ENCODE results near the gene SLC45A3.

Gene SLC45A3

GRCh38 chr1:205633421-205633976 is 46.8 kb downstream of the SLC45A3 start:
- DNase-seq = no peak

GRCh38 chr1:205632669-205633169 is 47.6 kb downstream of the SLC45A3 start:
- DNase-seq = no peak

- DNase-seq = peak; percentile 99
These were observed 48.3 kb downstream of the SLC45A3 start, which contains the start of gene ELK4 for GRCh38 chr1:205631768-205632668. ELK4 (minus strand) TSS chr1:205632011; CDS start chr1:205623882, 8,129 bp downstream.

- DNase-seq = peak; percentile 86
These were observed 49.1 kb downstream of the SLC45A3 start for GRCh38 chr1:205631010-205631767.

GRCh38 chr1:205630651-205631009 is 49.7 kb downstream of the SLC45A3 start:
- DNase-seq = no peak

- DNase-seq = no peak
These were observed 50.1 kb downstream of the SLC45A3 start for GRCh38 chr1:205630241-205630640.

GRCh38 chr1:205629751-205630150 is 50.6 kb downstream of the SLC45A3 start:
- no peak for DNase-seq

- no peak for DNase-seq
These were observed 52.4 kb downstream of the SLC45A3 start for GRCh38 chr1:205627956-205628355.

GRCh38 chr1:205626216-205626615 is 54.1 kb downstream of the SLC45A3 start:
- no peak for DNase-seq

- peak; percentile 29 for DNase-seq
These were observed 56.7 kb downstream of the SLC45A3 start for GRCh38 chr1:205623646-205624045.

- no peak for DNase-seq
These were observed 60.0 kb downstream of the SLC45A3 start for GRCh38 chr1:205620269-205620668.

- DNase-seq = no peak
These were observed 60.9 kb downstream of the SLC45A3 start for GRCh38 chr1:205619376-205619775.

GRCh38 chr1:205616563-205617293 is 63.6 kb downstream of the SLC45A3 start:
- no peak for DNase-seq

GRCh38 chr1:205615789-205616188 is 64.5 kb downstream of the SLC45A3 start:
- DNase-seq = no peak

GRCh38 chr1:205613854-205614412 is 66.4 kb downstream of the SLC45A3 start:
- DNase-seq = no peak

- DNase-seq = no peak
These were observed 67.8 kb downstream of the SLC45A3 start for GRCh38 chr1:205612556-205612955.

GRCh38 chr1:205612104-205612503 is 68.2 kb downstream of the SLC45A3 start:
- DNase-seq = no peak

- no peak for DNase-seq
These were observed 69.3 kb downstream of the SLC45A3 start for GRCh38 chr1:205610901-205611466.

GRCh38 chr1:205610036-205610435 is 70.3 kb downstream of the SLC45A3 start:
- DNase-seq = no peak

Data from hematopoietic multipotent progenitor cell treated with erythropoietin and hydrocortisone succinate and interleukin-3 and kit ligand, for 4 days (in vitro differentiated cells).